ENCODE results near the gene DCTD.

The DCTD gene

DNA sequence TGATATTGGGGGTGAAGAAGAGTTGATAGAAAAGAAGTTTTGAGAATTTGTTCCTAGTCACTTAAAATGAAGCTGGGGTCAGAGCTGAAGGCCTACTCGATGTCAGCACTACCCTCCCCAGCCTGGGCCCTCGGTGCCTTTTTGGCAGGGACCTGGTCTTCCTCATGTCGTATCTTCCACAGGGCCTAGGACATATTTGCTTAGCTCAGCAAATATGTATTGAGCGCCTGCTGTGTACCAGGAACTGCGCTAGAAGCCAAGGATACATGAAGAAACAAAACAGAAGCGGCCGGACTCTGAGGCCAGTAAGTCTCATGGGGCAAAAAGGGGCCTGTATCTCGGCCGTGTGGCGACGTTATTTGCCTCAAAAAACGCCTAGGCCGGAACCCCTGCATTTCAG, 44.3 kb downstream of the DCTD start:
- no peak overlapping the region for H3K4me3 ChIP-seq (ENCODE audit: low read depth, low read length)
- CTCF ChIA-PET, result no interaction called here
- TF ChIP-seq, protein P1, sequence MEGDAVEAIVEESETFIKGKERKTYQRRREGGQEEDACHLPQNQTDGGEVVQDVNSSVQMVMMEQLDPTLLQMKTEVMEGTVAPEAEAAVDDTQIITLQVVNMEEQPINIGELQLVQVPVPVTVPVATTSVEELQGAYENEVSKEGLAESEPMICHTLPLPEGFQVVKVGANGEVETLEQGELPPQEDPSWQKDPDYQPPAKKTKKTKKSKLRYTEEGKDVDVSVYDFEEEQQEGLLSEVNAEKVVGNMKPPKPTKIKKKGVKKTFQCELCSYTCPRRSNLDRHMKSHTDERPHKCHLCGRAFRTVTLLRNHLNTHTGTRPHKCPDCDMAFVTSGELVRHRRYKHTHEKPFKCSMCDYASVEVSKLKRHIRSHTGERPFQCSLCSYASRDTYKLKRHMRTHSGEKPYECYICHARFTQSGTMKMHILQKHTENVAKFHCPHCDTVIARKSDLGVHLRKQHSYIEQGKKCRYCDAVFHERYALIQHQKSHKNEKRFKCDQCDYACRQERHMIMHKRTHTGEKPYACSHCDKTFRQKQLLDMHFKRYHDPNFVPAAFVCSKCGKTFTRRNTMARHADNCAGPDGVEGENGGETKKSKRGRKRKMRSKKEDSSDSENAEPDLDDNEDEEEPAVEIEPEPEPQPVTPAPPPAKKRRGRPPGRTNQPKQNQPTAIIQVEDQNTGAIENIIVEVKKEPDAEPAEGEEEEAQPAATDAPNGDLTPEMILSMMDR (IDR thresholded peaks at IDR 0.05; ENCODE audit: insufficient read depth, low read length, missing control alignments), result no peak
- no peak for DNase-seq (ENCODE audit: low read depth, low spot score)
- POLR2A ChIA-PET, result no interaction called here

DNA sequence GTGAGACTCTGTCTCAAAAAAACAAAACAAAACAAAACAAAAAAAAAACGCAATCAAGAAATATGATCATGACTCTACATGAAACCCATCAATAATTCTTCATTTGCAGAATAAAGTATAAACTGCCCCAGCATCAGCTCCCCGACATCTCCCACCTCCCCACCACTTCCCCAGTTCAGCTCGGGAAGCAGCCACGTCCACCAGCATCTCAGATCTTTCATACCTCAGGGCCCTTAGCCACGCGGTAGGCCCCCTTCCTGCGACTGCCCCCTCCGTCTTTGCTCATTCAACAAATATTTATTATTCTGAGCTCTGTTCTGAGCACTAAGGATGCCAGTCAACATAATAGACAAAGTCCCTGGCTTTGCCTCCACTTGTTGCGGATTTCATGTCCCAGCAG, 45.6 kb downstream of the DCTD start:
- POLR2A ChIA-PET, result interaction anchor here (0.6 kb wide), 1 partner anchor 75 kb away, joined by 4 read pairs; no protein-coding TSS in a partner anchor
- CTCF ChIA-PET, result interaction anchor here (0.6 kb wide), 1 partner anchor 12 kb away, joined by 3 read pairs; no protein-coding TSS in a partner anchor
- TF ChIP-seq, protein P1 (IDR thresholded peaks at IDR 0.05; ENCODE audit: insufficient read depth, low read length, missing control alignments), result no peak
- DNase-seq (ENCODE audit: low read depth, low spot score), result no peak
- H3K4me3 ChIP-seq (ENCODE audit: low read depth, low read length), result no peak overlapping the region

- DNase-seq (ENCODE audit: low read depth, low spot score), result no peak
- TF ChIP-seq, protein P1 (IDR thresholded peaks at IDR 0.05; ENCODE audit: insufficient read depth, low read length, missing control alignments), result no peak
- no peak overlapping the region for H3K4me3 ChIP-seq (ENCODE audit: low read depth, low read length)
- ChIA-PET POLR2A (no interaction called here), CTCF (no interaction called here)
Measured at GRCh38 chr4:182869697-182870096, 47.5 kb downstream of the DCTD start.

DNA sequence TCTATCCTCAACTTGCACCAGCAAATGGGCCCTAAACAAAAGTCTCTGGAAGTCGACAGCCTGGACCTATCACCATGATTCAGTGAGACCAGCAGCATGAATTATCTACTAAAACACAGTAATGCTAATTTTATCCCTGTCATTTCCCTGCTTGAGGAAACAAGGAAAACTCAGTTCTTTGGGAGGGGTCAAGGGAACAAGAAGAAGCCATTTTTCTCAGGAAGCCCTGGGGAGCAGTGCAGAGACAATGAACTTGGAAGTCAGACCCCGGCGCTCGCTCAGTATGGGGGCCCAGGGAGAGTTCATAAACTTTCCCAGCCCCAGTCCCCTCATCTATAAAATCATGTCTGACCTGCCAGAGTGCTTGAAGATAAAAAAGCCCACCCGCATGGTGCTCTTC, 50.4 kb downstream of the DCTD start:
- ChIA-PET CTCF (no interaction called here), POLR2A (interaction anchor here (0.6 kb wide), 1 partner anchor 395 kb away, joined by 3 read pairs; no protein-coding TSS in a partner anchor)
- TF ChIP-seq, protein P1 (IDR thresholded peaks at IDR 0.05; ENCODE audit: insufficient read depth, low read length, missing control alignments), result no peak
- no peak overlapping the region for H3K4me3 ChIP-seq (ENCODE audit: low read depth, low read length)
- no peak for DNase-seq (ENCODE audit: low read depth, low spot score)

DNA sequence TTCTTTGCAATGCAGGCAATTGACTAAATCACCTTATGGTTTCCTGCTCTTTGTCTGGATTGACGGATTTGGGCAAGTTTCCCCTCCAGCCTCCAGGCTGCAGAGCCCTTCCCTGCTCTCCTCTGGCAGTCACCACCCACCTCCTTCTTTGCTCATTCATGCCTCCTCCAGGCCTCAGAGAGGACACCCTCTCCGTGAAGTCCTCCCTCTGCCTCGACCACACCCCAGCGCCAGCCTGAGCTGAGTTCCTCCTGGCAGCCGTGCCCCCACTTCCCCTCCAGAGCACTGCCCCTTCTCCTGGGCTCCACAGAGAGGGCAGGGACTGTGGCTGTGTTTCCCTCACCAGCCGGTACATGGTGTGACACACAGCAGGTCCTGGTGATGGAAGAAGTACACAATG, 53.7 kb downstream of the DCTD start:
- POLR2A ChIA-PET, result no interaction called here
- no peak overlapping the region for H3K4me3 ChIP-seq (ENCODE audit: low read depth, low read length)
- no peak for DNase-seq (ENCODE audit: low read depth, low spot score)
- TF ChIP-seq, protein P1 (IDR thresholded peaks at IDR 0.05; ENCODE audit: insufficient read depth, low read length, missing control alignments), result no peak
- CTCF ChIA-PET, result no interaction called here

DNA sequence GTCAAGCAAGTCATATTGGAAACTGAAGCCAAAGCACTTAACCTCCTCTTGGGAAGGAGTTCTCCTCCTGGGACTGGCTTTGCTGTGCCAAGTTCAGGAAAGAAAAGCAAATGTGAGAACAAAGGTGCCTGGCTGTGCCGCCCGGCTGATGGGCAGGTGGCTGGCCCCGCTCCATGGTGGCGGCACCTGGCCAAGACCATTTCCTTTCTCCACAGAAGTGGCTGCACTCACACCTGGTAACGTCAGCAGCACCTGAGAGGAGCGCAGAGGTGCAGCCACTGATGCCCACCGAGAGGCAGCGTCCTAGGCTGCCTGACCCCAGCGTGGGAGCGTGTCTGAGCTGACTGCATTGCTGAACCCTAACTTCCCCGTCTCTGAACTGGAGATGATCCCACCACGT, 54.3 kb downstream of the DCTD start:
- TF ChIP-seq, protein P1 (IDR thresholded peaks at IDR 0.05; ENCODE audit: insufficient read depth, low read length, missing control alignments), result no peak
- DNase-seq (ENCODE audit: low read depth, low spot score), result no peak
- no peak overlapping the region for H3K4me3 ChIP-seq (ENCODE audit: low read depth, low read length)
- ChIA-PET POLR2A (no interaction called here), CTCF (no interaction called here)
